ENCODE results near the gene TICAM2.

TICAM2 gene

GRCh38 chr5:115532517-115532916 lies 69.8 kb downstream of the TICAM2 start:
- H3K27ac ChIP-seq (ENCODE audit: low read length), result no peak overlapping the region
- H3K79me2 ChIP-seq (ENCODE audit: low read length), result peaks cover 99% of the 10 kb centered on the region
- H3K4me3 ChIP-seq (ENCODE audit: low read length), result no peak overlapping the region
- no peak for DNase-seq
- peaks cover 47% of the 10 kb centered on the region for H4K20me1 ChIP-seq (ENCODE audit: insufficient read depth, low read length)
- H3K4me1 ChIP-seq (ENCODE audit: low read length), result peaks cover 3% of the 10 kb centered on the region; the same call in 1 of the 2 replicates
- no peaks in the 10 kb centered on the region for H3K9me3 ChIP-seq (replicated peaks; ENCODE audit: insufficient read depth, low read length)
- H3K36me3 ChIP-seq (replicated peaks; ENCODE audit: insufficient read depth, low read length), result peaks cover 7% of the 10 kb centered on the region; the same call in 1 of the 2 replicates
- H3K4me2 ChIP-seq (ENCODE audit: low read depth, low read length), result no peak overlapping the region
- no peaks in the 10 kb centered on the region for H3F3A ChIP-seq (ENCODE audit: insufficient read depth, low read length)
- H3K27me3 ChIP-seq (replicated peaks; ENCODE audit: insufficient read depth, low read length), result no peaks in the 10 kb centered on the region
- TF ChIP-seq EZH2phosphoT487 (IDR thresholded peaks at IDR 0.05; ENCODE audit: low read length) (no peak), CTCF (IDR thresholded peaks at IDR 0.05; ENCODE audit: low read length) (no peak), EZH2 (optimal IDR thresholded peaks at IDR 0.05; ENCODE audit: low read depth, low read length) (no peak)
- H2AFZ ChIP-seq (ENCODE audit: low read length), result no peak overlapping the region
- no peak overlapping the region for H3K9ac ChIP-seq (ENCODE audit: low read length)
- no peaks in the 10 kb centered on the region for H3K9me2 ChIP-seq (replicated peaks; ENCODE audit: insufficient read depth, low read length)

DNA sequence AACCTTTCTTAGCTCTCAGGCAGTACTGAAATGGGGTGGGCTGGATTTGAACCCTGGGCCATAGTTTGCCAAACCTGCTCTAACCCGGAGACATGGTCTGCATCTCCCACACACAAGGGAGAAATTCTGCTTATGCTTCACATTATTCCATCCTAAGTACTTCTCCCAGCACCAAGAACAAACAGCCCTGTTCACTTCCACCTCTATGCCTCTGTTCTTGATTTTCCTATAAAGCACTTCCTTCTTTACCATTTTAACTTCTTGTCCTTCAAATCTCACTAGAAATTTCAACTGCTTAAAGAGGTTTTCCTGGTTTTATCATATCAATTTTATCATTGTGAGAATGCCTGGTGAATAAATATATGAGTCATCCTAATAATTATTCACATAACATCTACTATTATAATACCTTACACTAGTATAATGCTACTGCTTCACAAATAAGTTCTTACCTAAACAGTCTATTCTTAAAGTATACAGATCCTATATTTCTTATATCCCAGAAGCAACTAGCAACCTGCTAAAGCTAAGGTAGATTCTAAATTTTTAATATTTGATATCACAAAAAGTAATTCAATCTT lies 70.4 kb downstream of the TICAM2 start:
- DNase-seq, result no peak
- peaks cover 41% of the 10 kb centered on the region for H4K20me1 ChIP-seq (ENCODE audit: insufficient read depth, low read length)
- no peak overlapping the region for H3K4me2 ChIP-seq (ENCODE audit: low read depth, low read length)

GRCh38 chr5:115531380-115531779 lies 70.9 kb downstream of the TICAM2 start:
- H3K36me3 ChIP-seq (replicated peaks; ENCODE audit: insufficient read depth, low read length), result peaks cover 14% of the 10 kb centered on the region; the same call in 1 of the 2 replicates
- no peaks in the 10 kb centered on the region for H3K4me1 ChIP-seq (ENCODE audit: low read length)
- H2AFZ ChIP-seq (ENCODE audit: low read length), result no peak overlapping the region
- peaks cover 99% of the 10 kb centered on the region for H3K79me2 ChIP-seq (ENCODE audit: low read length)
- no peaks in the 10 kb centered on the region for H3K27me3 ChIP-seq (replicated peaks; ENCODE audit: insufficient read depth, low read length)
- peaks cover 37% of the 10 kb centered on the region for H4K20me1 ChIP-seq (ENCODE audit: insufficient read depth, low read length)
- DNase-seq, result no peak
- no peak overlapping the region for H3K4me2 ChIP-seq (ENCODE audit: low read depth, low read length)
- H3K9me2 ChIP-seq (replicated peaks; ENCODE audit: insufficient read depth, low read length), result no peaks in the 10 kb centered on the region
- H3K27ac ChIP-seq (ENCODE audit: low read length), result no peak overlapping the region
- no peaks in the 10 kb centered on the region for H3K9me3 ChIP-seq (replicated peaks; ENCODE audit: insufficient read depth, low read length)
- TF ChIP-seq CTCF (IDR thresholded peaks at IDR 0.05; ENCODE audit: low read length) (no peak), EZH2 (optimal IDR thresholded peaks at IDR 0.05; ENCODE audit: low read depth, low read length) (no peak), EZH2phosphoT487 (IDR thresholded peaks at IDR 0.05; ENCODE audit: low read length) (no peak)
- no peak overlapping the region for H3K4me3 ChIP-seq (ENCODE audit: low read length)
- H3K9ac ChIP-seq (ENCODE audit: low read length), result no peak overlapping the region
- H3F3A ChIP-seq (ENCODE audit: insufficient read depth, low read length), result no peaks in the 10 kb centered on the region

More for the DNA sequence above, 70.4 kb downstream of the TICAM2 start:
- TF ChIP-seq EZH2phosphoT487 (IDR thresholded peaks at IDR 0.05; ENCODE audit: low read length) (no peak), EZH2 (optimal IDR thresholded peaks at IDR 0.05; ENCODE audit: low read depth, low read length) (no peak), CTCF (IDR thresholded peaks at IDR 0.05; ENCODE audit: low read length) (no peak)
- Histone ChIP-seq H3K9me2 (replicated peaks; ENCODE audit: insufficient read depth, low read length) (no peaks in the 10 kb centered on the region), H3K79me2 (ENCODE audit: low read length) (peaks cover 99% of the 10 kb centered on the region), H3F3A (ENCODE audit: insufficient read depth, low read length) (no peaks in the 10 kb centered on the region), H3K36me3 (replicated peaks; ENCODE audit: insufficient read depth, low read length) (peaks cover 13% of the 10 kb centered on the region; the same call in 1 of the 2 replicates), H3K27me3 (replicated peaks; ENCODE audit: insufficient read depth, low read length) (no peaks in the 10 kb centered on the region), H2AFZ (ENCODE audit: low read length) (no peak overlapping the region), H3K9me3 (replicated peaks; ENCODE audit: insufficient read depth, low read length) (no peaks in the 10 kb centered on the region), H3K4me1 (ENCODE audit: low read length) (no peaks in the 10 kb centered on the region; the same call in 1 of the 2 replicates), H3K27ac (ENCODE audit: low read length) (no peak overlapping the region), H3K4me3 (ENCODE audit: low read length) (no peak overlapping the region), H3K9ac (ENCODE audit: low read length) (no peak overlapping the region)

Measured in MM.1S (cell line).